GM18861 (cell line): ENCODE measurements around the gene WNT3A.

Experiments
- ATAC-seq: cut with Tn5 transposase; IDR thresholded peaks from one replicate; pipeline ENCODE4 v1.9.1; 2021; ENCODE audit not compliant: unreplicated experiment

The WNT3A gene

DNA sequence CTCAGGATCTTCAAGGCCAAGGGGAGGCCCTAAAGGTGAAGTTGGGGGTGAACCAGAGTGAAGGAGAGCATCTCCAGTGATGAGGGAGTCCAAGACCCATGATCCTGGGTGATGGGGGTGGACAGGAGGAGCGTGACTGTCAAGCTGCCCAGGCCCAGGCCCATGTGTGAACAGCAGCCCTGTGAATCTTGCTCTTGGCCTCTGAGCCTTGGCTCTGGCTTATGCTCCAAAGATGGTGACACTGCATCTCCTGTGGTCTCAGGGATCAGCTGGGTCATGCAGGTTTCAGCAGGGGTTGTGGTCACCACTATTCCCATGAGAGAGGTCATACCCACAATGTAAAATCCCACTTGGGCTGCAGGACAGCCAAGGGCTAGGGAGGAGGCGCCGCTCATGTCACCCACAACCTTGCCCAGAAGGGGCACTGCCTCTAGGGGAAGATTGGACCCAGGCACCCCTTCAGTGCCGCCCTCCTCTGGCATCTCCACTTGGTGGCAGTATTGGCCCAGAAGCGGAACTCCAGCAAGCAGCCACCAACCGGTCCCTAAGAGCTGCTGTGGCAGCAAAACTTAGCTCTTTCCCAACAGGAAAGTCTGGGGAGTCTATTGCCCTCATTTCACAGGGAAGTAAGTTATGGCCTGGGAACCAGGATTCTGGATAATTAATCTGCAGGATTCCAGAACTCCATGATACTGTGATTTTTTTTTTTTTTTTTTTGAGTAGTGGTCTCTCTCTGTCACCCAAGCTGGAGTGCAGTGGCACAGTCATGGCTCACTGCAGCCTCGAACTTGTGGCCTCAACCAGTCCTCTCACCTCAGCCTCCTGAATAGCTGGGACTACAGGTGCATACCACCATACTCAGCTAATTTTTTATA, 7.5 kb upstream of the WNT3A start:
- ATAC-seq: peak; percentile 65

DNA sequence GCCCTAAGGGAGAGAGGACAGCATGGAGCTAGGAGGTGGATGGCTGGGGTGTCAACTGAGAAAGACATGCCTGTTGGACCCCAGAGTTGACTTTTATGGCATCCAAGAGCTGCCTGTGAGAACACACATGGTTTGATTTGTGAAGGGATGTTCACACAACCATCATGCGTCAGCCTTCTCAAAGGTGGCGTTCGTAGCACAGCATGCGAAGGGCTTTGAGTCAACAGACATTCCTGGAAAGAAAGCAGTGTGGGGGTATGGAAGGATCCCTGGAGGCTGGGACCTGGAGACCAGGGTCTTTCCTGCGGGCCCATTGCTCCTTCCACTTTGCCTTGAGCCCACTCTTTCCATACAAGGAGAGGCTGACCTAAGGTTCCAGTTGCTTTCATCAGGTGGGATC, 6.4 kb upstream of the WNT3A start:
- no peak for ATAC-seq

DNA sequence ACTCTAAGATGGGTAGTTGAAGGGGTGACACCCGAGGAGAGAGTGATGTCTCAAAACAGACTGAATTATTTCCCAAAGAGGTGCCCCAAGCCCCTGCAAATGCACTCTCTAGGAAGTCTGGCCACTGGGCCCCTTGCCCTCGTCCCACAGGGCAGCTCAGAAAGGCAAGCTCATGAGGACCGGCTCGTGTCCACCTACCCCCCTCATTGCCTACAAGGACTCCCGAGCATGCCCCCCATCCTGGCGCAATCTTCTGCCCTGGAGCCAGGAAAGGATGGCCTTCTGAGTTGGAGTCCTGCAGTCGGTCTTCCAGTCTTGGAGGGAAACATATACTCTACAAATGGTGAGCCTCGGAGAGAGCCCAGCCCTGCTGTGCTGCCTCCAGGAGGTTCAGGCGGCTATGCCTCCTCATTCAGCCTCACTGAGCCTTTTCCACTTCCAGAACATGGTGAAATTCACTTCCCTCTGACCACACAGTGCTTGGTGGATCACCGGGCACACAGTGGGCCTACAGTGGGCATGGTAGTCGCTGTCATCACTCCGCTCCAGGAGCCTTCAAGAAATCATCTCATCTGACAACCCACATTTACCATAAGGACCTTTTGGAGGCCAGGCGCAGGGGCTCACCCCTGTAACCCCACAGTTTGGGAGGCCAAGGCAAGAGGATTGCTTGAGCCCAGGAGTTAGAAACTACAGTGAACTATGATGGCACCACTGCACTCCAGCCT, 5.8 kb upstream of the WNT3A start:
- no peak for ATAC-seq

DNA sequence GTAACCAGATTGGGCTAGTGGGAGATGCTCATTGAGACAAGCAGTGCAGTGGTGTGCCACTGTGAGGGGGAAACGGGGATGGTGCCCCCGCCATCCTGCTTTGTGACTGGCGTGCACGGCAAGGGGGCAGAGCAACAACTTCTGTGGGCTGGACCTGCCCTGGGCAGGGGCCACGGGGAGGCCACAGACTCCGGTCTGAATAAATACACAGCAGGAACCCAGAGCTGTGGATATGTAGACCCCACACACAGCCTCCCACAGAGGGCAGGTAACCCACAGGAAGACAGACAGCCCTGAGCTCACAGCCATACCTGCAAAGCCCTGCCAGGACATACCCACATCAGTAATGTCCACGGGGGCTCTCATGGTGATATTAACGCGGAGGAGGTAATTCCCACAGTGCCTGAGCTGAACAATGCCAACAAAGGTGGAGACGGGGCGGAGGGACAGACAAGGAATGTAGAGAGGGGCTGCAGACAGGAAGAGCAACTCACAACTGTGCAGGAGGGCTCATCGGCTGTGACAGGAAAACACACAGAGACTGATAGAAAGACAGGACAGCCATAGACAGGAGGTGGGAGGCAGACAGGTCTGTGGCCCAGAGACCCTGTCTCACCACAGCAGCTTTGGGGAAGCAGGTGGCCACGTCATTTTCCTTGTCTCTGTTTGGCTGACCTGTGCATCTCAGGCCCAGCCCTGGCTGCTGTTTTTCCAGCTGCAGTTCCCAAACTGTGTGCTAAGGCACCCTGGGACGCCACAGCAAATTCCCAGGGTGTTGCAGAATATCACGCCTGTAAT, 4.9 kb upstream of the WNT3A start:
- no peak for ATAC-seq

DNA sequence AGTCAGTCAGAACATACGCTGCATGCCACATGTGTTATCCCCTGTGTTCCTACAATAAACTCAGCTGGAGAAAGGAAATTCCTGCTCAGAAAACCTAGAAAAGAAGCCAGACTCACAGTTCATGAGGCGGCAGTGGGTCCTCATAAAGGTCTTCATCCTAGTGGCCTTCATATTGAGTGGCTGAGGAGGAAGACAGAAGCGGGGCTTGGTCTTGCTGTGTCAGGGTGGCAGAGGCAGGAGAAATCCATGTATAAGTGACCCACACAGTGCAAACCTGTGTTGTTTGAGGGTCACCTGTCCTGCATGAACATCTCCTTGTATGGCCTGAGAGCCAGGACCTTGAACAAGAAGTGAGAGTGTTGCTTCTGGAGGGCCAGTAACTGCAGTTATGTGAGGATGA, 4.0 kb upstream of the WNT3A start:
- ATAC-seq: no peak

DNA sequence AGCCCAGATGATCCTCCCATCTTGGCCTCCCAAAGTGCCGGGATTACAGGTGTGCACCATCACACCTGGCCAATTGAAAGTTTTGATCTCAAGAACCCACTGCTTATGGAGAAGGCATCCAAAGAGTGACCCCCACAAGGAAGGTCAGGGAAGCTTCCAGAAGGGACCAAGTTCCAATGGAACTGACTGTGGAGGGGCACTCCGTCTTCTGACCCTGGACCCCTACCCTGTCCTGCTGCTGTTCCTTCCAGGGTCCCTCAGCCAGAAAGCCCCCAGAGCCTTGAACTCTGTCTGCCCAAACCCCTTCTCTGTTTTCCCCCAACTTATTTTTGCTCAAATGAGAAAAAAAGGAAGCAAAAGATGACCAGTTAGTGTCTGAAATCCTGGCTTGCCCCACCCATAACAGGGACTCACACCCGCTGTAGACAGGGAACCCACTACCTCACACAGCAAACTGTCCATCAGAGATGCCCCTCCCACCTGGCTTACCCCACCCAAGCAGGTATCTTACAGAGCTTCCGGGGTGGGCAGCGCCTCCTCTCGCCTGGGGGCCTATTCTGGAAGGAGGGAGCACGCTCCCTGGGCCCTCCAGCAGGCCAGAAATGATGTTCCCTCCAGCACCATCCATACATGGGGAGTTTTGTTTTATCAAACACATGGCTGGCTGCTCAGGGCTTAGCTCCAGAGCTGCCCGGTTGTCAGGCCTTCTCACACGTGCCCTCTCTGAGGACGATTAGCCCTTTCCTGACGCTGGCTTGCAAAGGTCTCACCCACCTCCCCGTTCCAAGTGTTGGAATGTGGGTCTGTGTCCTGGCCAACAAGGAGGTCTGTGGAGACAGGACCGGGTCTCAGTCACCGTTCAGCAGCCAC, 3.1 kb upstream of the WNT3A start:
- ATAC-seq: no peak

DNA sequence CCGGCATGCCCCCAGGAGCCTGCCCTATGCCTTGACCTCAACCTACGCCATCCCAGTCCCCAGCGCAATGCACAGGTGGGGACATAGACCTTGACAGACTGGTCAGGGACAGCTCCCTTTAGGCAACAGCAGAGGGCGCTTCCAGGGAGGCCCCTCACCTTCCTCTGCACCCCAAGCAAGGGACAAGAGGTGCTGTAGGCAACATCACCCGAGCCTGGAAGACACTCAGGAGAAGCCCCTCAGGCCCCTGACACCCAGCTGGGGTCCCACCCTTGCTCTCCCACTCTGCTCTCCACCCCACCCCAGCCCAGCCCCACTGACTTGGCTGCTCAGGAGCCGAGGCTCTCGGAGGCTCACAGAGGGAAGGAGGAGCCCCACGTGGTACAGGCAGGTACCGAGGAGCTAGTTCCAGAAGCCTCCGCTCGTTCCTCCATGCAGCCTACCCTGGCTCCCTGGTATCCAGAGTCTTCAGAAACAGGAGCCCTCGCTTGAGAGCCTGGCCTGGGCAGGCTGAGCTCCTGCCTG, 2.4 kb upstream of the WNT3A start:
- ATAC-seq: peak; percentile 52

DNA sequence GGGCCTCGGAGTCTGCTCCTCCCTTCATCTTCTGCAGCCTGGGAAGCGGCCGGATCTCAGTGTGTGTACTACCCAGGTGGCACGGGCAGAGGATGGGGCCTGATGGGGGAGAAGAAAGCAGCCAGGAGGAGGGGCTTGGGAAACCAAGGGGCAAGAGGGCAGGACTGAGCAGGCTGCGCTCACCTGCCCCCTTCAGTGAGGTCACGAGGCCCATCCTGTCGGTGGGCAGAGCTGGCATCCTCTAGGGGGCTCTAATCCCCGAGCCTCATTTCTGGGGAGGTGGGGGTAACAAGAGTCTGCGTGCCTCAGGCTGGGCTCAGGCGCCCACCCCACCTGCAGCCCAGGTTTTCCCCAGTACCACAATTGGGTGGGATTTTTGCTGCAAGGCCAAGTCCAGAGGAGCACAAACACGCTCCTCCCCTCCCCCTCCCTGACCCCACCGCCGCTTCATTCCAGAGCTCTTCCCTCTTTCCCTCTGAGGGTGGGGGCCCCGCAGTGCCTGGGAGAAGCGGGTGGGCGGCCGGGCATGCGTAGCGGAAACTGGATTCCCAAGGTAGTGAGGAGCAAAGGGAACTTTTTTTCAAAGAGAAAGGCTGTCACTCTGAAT, 1.8 kb upstream of the WNT3A start:
- ATAC-seq: no peak

DNA sequence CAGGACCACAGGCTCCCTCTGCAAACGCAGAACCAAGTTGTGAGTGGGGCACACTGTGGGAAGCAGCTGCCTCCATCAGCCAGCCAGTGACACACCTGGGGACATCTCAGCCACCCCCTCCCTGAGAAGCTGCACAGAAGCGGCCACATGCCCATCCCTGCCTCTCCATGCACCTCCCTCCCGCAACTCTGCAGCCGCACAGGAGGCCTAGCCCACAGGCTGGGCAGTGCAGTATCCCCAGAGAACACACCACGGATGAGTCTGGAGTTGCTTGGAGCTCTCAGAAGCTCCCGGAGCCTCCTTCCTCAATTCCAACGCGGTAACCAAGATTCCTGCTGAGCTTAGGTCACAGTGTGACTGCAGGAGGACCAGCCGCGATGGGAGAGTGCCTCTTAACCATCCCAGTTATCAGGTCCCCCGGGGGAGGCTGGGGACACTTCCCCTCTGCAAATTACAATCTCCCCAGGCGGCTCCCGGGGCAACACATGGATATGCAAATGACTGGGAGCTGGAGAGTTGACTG, 1.2 kb upstream of the WNT3A start:
- no peak for ATAC-seq

DNA sequence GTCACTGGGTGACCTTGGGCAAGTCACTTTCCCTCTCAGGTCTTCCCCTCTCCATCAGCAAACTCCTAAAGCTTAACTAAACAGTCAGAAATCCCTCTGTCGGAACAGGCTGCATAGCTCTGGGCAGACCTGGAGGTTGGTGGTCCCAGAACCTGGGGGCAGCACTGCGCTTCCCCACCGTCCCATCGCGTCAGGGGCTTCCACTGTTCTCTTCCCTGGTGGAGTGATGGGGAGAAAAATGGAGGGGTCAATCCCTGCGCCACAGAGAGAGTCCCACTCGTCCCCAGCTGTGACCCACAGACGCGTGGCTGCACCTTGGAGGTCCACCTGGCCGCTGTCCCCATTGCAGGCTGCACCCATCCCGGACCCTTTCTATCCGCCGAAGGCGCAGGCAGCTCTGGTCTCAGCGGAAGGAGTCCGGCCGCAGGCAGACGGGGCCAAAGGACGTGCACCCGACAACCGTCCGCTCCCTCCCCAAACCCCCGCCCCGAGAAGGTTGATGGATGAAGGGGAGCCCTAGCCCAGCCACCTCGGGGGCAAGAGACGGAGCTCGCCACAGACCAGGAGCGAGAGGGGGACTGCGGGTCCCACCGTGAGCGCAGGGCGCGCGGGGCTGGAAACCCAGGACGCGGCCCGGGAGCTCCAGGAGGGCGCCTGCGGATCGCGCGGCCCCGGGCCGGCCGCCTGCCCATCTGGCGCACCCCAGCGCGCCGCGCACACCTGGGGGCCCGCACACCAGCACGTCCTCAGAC, 588 bp upstream of the WNT3A start:
- ATAC-seq: no peak

DNA sequence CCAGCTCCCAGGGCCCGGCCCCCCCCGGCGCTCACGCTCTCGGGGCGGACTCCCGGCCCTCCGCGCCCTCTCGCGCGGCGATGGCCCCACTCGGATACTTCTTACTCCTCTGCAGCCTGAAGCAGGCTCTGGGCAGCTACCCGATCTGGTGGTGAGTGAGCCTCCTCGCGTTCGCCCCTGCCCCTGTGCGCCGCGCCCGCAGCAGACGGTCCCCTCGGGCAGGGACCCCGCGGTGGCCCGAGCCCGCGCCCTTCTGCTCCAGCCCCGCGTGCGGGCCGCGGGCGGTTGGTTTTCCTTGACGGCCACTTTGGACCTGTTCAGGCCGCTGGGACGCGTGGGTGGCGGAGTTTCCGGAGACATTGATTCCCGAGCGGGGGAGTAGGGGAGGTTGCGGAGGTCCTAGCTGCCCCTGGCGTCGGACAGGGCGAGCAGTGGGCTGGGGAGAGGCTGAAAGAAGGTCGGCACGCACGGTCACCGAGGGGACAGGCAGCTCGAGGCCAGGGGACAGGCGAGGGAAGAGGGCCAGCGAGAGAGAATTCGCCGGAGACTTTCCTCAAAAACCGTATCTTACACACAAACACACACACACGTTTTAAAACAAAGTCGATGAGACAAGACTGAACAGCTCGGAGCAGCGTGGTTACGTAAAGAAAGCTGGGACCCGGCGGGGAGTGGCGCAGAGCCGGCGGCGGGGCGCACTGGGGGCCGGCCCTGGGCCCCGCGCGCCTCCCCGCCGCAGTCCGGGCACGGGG, 427 bp downstream of the WNT3A start:
- ATAC-seq: no peak

DNA sequence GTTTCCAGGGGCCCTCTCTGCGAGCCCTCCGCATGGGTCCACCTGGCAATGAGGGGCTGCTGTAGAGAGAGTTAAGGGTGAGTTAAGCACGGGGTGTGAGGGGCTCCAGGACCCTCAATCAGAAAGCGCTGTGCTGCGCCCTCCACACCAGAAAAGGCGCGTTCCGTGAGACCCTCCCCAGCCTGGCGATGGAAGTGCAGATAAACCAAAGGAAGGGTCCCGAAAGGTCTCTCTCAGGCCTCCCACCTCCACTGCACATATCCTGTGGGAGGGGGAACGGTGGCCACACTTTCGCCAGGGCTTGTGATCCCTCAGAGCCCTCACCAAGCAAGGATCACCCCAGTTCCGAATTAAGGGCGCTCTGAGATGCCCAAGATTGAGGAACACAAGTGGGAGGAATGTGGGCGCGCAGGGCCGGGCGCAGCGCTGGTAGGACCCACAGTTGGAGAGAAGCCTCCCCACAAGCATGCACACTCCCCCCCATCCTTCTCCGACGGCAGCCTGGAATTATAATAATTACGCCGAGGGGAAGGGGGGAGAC, 1.1 kb downstream of the WNT3A start:
- no peak for ATAC-seq

DNA sequence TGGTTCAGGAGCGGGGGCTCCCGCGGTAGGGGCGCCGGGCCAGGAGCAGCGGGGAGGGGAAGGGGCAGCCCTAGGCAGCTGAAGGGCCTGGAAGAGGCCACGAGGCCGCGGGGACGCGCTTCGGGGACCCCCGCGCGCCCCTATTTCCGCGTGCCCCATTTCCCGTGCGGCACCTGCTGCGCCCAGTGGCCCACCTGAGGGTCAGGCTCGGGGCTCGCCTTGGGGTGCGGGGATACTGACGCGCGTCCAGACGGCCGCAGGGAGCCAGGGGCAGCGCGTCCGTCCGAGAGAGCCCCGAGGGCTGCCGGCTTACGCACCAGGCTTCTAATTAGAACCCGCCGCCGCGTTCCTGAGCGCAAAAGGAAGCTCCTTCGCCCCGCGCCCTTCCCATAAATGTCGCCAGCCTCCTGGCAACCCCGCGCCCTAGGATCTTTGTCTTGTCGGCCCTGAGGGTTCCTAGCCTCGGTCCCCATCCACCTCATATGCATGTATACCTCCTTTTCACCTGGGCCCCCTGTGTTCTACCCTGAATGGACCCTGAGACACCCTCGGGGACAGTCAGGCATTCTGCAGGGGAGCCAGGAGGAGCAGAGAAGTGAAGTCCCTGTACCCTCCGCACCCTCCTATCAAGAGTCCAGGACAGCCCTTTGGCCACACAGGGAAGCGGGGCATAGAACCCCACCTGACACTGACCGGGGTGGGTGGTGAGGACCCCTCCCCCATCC, 1.8 kb downstream of the WNT3A start:
- ATAC-seq: no peak

DNA sequence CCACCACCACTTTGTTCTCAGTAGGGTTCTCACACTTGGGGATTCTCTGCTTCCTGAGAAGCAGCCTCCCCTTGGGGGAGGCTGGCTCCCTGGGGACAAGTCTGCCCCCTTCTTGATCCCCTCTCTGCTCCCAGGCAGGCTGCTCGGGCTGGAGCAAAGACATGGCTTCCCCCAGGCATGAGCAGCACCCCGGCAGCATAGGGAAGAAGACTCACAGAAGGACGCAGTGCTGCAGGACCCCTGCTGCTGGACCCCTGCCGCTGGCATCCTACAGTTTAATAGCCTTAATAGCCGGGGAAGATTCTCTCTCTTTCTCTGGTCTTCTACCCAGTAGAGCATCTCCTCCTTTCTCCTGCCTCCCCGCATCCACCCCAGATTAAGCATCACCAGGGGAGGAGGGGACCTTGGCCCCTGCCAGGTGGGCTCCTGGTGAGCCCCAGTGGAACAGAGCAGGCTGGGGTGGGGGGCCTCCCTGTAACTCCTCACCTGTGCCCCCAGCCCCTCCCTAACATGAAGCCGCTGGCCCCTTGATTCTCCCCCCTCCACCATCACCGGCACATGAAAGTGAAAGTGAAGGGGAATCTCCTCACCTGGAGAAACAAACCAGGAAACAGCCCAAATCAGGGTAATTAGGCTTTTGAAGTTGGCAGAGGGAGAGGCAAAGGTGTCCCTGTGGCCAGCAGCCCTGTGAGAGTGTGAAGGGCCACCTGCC, 2.5 kb downstream of the WNT3A start:
- ATAC-seq: no peak

DNA sequence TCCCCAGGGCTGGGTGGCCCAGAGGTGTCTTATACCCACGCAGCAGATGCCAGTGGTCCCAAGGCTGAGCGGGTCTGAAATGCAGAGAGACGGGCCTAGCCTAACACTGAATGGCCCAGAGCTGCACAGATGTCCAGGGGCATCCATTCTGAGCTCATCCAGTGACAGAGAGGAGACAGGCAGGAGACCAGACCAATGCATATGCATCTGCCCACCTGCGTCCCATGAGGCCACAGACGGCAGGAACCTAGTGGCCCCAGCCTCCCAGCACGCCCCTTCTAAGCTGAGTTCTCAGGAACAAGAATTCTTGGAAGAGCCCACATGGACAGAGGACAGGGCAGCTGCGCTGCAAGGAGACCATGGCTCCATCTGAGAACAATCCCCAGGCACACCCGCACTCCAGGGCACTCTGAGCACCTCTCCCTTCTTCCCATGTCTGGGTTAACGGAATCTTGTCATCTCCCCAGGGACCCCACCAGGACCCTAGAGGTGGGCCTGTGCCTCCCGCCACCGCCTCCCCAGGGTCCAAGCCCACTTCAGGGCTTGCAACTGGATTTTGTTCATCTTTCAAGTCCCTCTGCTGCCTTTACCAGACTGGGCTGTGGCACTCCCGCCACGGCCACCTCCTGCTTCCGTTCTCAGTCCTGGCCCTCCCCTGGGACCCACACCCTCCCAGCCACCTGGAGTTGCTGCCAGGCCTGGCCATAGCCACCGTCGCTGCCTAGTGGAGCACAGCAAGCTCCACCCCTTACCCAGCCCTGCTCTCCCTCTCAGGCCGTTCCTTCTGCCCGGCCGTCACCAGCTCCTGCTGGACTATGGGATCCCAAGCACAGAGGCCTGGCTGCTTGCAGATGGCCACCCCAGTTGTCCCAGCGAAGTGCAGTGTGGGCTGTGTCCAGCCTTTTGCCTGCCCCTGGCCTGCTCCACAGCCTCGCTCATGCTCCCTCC, 3.3 kb downstream of the WNT3A start:
- ATAC-seq: peak; percentile 85

DNA sequence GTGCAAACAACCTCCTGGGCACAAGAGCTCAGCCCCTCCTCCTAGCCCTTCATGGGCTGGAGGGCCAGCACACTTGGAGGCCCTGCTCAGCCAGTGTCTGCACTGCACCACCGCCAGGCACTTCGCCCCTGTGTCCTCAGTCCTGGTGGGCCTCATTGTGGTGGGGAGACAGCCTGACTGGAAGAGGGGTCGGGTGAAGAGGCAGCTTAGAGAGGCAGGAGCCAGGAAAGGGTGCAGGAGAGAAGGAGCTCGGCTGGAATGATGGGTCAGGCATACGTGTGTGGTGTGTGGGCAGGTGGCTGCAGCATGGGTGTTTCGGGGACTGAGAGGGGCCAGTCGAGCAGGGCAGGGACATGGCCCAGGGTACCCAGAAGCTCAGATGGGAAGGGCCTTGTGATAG, 4.1 kb downstream of the WNT3A start:
- ATAC-seq: no peak
